HFFc6 (cell line): Measurements from ENCODE around the gene CEP131. TPM values are rescaled to one million over a fixed set of nuclear protein-coding genes. Genes with fewer than 3 reads are reported as not detected.

Experiments used
- DNase-seq: peaks from one replicate; pipeline ENCODE4 v3.0.0-alpha.2; 2018
- H3K27ac Mint-ChIP-seq: 2 replicates; pipeline ENCODE4 v1.8.0; 2020; ENCODE audit warnings: mild to moderate bottlenecking, mixed read lengths
- H3K27me3 Mint-ChIP-seq: 2 replicates; pipeline ENCODE4 v1.8.0; 2021; ENCODE audit warnings: mild to moderate bottlenecking, moderate library complexity, mixed read lengths; ENCODE audit not compliant: insufficient read depth
- H3K36me3 Mint-ChIP-seq: 2 replicates; pipeline ENCODE4 v1.8.0; 2021; ENCODE audit warnings: low read depth, mixed read lengths
- H3K4me1 Mint-ChIP-seq: 2 replicates; pipeline ENCODE4 v1.8.0; 2020; ENCODE audit warnings: low read depth, mixed read lengths
- H3K4me3 Mint-ChIP-seq: 2 replicates; pipeline ENCODE4 v1.8.0; 2020; ENCODE audit warnings: mild to moderate bottlenecking, moderate library complexity, mixed read lengths
- H3K9me3 Mint-ChIP-seq: 2 replicates; pipeline ENCODE4 v1.8.0; 2020; ENCODE audit warnings: mild to moderate bottlenecking, mixed read lengths
- CTCF ChIP-seq: fragments of 200-600 bp; sonication (generic); IDR thresholded peaks from 2 replicates; pipeline ENCODE4 v1.5.0; 2021; ENCODE audit warnings: antibody characterized with exemption, mild to moderate bottlenecking
- total RNA-seq, 6 experiments: library from RNA; stranded (reverse); fragmentation: NEBNext Ultra II Directional; extraction: Animal tissue kit (Norgen Biotek cat#: 25700); gene quantifications; 2 replicates in 1 of 6; 3 replicates in 5 of 6; pipeline ENCODE4 v1.2.3, GENCODE V29; 2021

The CEP131 gene
- total RNA-seq, 6 experiments from 2014 or later, result 8.3 to 13.2 (median 10.7) TPM

GRCh38 chr17:81195941-81196495 is 26.7 kb downstream of the CEP131 start:
- no peaks in the 10 kb centered on the region for H3K4me1 Mint-ChIP-seq
- H3K4me3 Mint-ChIP-seq, result no peak overlapping the region
- no peak for TF ChIP-seq CTCF
- DNase-seq, result no peak
- no peaks in the 10 kb centered on the region for H3K9me3 Mint-ChIP-seq
- H3K27ac Mint-ChIP-seq, result no peak overlapping the region
- no peaks in the 10 kb centered on the region for H3K36me3 Mint-ChIP-seq
- H3K27me3 Mint-ChIP-seq, result no peaks in the 10 kb centered on the region

DNA sequence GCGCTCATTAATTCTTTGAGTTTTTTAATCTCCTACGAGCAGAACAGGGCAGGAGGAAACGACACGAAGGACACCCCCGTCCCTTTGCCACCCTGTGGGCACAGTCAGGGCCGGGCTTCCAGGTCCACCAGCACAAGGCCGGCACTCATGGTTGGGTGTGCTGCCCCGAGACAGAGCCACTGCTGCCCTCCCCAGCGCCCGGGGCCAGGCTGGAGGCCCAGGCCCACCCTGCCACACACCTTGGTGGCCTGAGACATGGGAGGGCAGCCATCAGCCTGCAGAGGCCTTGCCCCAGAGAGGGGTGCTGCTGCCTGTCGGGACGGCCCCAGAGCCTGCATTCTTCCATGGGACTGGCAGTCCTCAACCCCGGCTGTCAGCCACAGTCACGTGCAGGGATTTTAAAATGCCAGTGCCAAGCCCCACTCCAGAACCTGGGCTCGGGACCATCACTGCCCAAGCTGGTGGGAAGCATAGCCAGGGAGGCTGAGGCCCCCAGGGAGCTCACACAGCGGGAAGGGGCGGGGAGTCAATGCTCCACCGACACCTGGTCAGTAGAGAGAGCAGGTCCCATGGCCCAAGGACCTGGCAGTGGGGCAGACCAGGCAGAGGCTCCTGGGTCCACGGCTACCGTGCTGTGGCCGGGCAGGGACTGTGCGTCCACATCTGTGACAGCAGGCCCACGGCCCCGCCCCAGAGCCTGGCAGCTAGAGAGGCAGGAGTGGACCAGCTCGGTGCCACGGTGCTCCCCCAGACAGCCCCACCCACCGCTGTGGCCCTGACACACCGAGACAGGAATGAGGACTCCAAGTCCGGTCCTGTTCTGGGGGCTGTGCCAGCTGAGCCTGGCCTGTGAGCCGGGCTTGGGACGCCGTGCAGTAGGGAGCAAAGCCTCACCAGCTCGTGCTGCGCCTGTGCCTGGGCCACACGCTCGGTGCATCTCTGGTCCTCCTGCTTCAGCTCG is 27.5 kb downstream of the CEP131 start:
- Mint-ChIP-seq H3K27me3 (no peaks in the 10 kb centered on the region), H3K4me3 (no peak overlapping the region), H3K27ac (no peak overlapping the region), H3K9me3 (no peaks in the 10 kb centered on the region), H3K36me3 (no peaks in the 10 kb centered on the region), H3K4me1 (no peaks in the 10 kb centered on the region)
- DNase-seq, result no peak
- no peak for TF ChIP-seq CTCF

DNA sequence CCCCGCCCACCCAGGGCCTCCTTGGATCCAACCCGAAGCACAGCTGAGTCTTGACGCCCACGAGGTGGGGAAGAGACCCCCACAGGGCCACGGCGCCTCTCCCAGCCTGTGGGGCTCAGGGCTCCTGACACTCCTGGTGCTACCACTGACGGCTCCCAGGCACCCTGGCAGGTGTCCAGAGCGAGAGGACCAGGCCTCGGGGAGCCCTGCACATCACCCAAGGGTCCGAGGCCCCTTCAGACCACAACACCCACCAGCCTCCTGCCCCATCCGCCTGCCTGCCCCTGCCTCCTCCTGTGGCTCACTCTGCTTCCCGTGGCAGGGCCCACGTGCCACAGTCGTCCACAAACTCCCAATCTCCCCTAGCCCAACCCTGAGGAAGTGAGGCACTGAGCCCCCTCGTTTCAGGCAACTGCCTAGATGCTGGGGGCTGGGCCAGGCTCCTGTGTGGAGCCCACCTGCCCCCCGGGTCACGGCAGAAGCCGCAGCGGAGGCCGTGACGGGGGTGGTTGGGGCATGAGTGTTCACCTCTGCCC is 28.5 kb downstream of the CEP131 start:
- H3K9me3 Mint-ChIP-seq, result no peaks in the 10 kb centered on the region
- H3K27me3 Mint-ChIP-seq, result no peaks in the 10 kb centered on the region
- no peak for DNase-seq
- TF ChIP-seq CTCF, result no peak
- H3K27ac Mint-ChIP-seq, result no peak overlapping the region
- no peaks in the 10 kb centered on the region for H3K4me1 Mint-ChIP-seq
- no peak overlapping the region for H3K4me3 Mint-ChIP-seq
- H3K36me3 Mint-ChIP-seq, result no peaks in the 10 kb centered on the region

GRCh38 chr17:81193470-81194224 is 29.1 kb downstream of the CEP131 start:
- Mint-ChIP-seq H3K36me3 (no peaks in the 10 kb centered on the region), H3K27me3 (no peaks in the 10 kb centered on the region), H3K27ac (no peak overlapping the region), H3K9me3 (no peaks in the 10 kb centered on the region), H3K4me1 (no peaks in the 10 kb centered on the region), H3K4me3 (no peak overlapping the region)
- DNase-seq, result no peak
- TF ChIP-seq CTCF, result no peak

DNA sequence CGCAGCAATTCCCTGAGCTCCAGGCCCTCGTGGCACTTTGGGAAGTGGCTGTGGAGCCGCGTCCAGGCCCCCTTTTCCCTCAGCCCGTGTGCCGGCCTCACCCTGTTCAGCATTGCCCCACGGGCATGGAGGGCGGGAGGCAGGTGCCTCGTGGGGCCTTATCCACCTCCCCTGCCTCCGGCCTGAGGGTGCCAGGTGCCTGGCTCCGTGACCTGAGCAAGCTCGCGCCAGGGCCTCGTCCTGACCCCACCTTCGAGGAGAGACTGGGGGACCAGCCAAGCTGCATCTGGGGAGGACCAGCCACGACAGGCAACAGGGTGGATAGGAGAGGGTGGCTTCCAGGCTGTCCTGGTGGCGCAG is 29.7 kb downstream of the CEP131 start:
- Mint-ChIP-seq H3K27ac (no peak overlapping the region), H3K36me3 (no peaks in the 10 kb centered on the region), H3K27me3 (no peaks in the 10 kb centered on the region), H3K4me1 (no peaks in the 10 kb centered on the region), H3K9me3 (no peaks in the 10 kb centered on the region), H3K4me3 (no peak overlapping the region)
- no peak for DNase-seq
- no peak for TF ChIP-seq CTCF
